ENCODE results near the gene PLEKHG5. TPM values are rescaled to one million over a fixed set of nuclear protein-coding genes. Genes with fewer than 3 reads are reported as not detected.
A peak's percentile ranks its signal among the peaks of the same experiment; 100 is the strongest.

Gene PLEKHG5
- total RNA-seq, 1 donor from 2014 or later = 9.5 TPM

DNA sequence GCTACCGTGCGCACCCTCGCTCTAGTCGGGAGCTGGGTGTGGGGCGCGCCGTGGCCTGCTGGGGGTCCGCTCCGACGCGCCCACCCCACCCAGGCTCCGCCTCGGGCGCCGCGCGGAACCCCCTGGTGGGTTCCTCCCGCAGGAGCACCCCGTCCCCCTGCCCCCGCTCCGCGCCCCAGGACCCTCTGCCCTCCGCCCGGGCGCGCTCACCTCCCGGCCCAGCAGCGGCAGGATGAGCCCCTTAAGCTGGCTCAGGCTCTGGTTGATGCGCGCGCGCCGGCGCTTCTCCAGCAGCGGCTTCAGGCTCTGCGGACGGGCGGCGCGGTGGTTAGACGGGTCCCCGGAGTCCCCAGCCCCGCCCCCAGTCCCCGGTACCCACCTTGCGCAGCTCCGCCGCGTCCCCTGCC is 72.1 kb downstream of the PLEKHG5 start:
- Histone ChIP-seq H3K27me3 (ENCODE audit: low read depth) (peaks cover 99% of the 10 kb centered on the region), H3K4me1 (peaks cover 47% of the 10 kb centered on the region), H3K27ac (no peak overlapping the region), H3K36me3 (no peaks in the 10 kb centered on the region), H3K4me3 (peak overlapping the region; percentile 50), H3K9me3 (no peaks in the 10 kb centered on the region)
- DNase-seq = no peak
- TF ChIP-seq, protein P1, sequence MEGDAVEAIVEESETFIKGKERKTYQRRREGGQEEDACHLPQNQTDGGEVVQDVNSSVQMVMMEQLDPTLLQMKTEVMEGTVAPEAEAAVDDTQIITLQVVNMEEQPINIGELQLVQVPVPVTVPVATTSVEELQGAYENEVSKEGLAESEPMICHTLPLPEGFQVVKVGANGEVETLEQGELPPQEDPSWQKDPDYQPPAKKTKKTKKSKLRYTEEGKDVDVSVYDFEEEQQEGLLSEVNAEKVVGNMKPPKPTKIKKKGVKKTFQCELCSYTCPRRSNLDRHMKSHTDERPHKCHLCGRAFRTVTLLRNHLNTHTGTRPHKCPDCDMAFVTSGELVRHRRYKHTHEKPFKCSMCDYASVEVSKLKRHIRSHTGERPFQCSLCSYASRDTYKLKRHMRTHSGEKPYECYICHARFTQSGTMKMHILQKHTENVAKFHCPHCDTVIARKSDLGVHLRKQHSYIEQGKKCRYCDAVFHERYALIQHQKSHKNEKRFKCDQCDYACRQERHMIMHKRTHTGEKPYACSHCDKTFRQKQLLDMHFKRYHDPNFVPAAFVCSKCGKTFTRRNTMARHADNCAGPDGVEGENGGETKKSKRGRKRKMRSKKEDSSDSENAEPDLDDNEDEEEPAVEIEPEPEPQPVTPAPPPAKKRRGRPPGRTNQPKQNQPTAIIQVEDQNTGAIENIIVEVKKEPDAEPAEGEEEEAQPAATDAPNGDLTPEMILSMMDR (IDR thresholded peaks at IDR 0.05) = no peak
- intact Hi-C loops (cut with DNase I) = no loop called here
- no peak for ATAC-seq

DNA sequence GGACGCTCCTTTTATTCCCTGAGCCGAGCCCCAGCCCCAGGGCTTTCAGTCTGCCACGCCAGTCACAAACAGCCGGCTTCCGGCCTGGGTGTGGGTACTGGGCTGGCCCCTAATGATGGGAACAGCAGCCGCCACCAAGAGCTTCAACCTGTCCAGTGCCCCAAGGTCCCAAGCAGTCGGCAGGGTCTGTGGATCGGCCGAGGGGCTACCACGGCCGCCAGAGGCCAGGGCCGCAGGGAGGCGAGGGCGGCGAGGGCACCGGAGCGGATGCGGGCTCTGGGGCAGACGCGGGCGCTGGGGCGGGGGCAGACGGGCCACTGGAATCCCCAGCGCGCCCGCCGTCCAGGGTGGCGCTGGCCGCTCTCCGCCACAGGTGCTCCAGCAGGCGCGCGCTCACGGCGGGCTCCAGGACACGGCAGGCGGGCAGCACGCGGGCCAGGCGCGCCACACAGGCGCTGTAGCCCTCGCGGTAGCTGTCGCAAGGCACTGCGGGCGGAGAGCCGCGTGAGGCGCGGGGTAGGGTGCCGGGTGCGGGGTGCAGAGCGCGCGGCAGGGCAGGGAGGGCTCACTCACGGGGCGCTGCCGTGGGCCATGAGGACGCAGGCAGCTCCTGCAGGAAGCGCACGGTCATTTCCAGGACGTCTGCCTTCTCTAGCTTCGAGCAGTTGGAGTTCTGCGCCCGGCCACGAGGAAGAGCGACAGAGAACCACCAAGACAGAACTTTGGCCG is 72.6 kb downstream of the PLEKHG5 start:
- Histone ChIP-seq H3K4me3 (peak overlapping the region; percentile 50), H3K36me3 (no peaks in the 10 kb centered on the region), H3K27me3 (ENCODE audit: low read depth) (peaks cover 95% of the 10 kb centered on the region), H3K4me1 (peaks cover 43% of the 10 kb centered on the region), H3K27ac (no peak overlapping the region), H3K9me3 (no peaks in the 10 kb centered on the region)
- DNase-seq (no peak), ATAC-seq (no peak)
- intact Hi-C loops (cut with DNase I) = no loop called here
- TF ChIP-seq, protein P1 (IDR thresholded peaks at IDR 0.05) = no peak

DNA sequence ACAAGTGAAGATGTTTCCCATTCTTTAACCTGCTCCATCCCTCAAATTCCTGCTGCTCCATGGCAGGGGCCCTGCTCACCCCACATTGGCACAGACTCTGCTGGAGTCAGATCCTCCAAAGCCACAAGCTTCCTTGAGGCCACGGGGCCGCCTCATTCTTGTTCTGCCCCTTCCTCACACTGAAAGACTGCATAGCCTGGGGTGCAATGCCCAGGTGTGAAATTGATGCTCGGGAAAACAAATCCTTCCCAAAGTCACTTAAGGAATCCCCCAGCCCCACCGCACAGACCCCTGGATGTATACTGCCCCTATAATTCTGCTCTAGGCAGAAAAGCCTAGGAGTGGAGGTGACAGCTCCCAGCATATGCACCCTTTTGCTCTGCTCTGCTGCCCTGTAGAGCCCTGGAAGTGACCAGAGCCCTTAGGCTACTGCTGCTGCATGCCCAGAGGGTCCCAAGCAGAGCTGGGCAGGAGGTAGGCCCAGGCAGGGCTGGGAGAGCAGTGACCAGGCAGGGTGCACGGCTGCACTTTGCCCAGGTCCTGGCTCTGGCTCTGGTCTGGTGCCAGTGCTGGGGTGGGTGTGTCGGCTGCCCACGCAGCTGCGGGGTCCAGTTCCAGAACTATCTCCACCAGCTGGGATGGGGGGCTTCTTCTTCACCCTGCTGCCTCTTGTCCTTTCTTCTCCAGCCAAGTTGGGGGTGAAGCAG is 73.4 kb downstream of the PLEKHG5 start:
- ATAC-seq (no peak), DNase-seq (no peak)
- H3K27ac ChIP-seq = no peak overlapping the region
- peaks cover 36% of the 10 kb centered on the region for H3K4me1 ChIP-seq
- no peaks in the 10 kb centered on the region for H3K9me3 ChIP-seq
- H3K27me3 ChIP-seq (ENCODE audit: low read depth) = peaks cover 88% of the 10 kb centered on the region
- intact Hi-C loops (cut with DNase I) = no loop called here
- TF ChIP-seq, protein P1 (IDR thresholded peaks at IDR 0.05) = no peak
- no peaks in the 10 kb centered on the region for H3K36me3 ChIP-seq
- H3K4me3 ChIP-seq = no peak overlapping the region

Small RNAs within 50 kb of the gene (microRNA-seq; reads per million reads assigned to microRNA genes)
- not detected for gene MIR4252 (ENCODE audit: borderline number of aligned reads)

Other genes with a start within 250 kb of the PLEKHG5 start
- not detected for gene HES3, start 247.5 kb downstream of the PLEKHG5 start, total RNA-seq
- gene GPR153, start 230.6 kb downstream of the PLEKHG5 start, total RNA-seq = 16.6 TPM
- 28.5 TPM for gene ACOT7, start 97.9 kb downstream of the PLEKHG5 start, total RNA-seq
- 6.4 TPM for gene HES2, start 71.7 kb downstream of the PLEKHG5 start, total RNA-seq
- 8.3 TPM for gene ESPN, start 66.9 kb downstream of the PLEKHG5 start, total RNA-seq
- gene TNFRSF25, start 25.5 kb downstream of the PLEKHG5 start, total RNA-seq = 8.2 TPM
- 19.4 TPM for gene NOL9, start 62.8 kb upstream of the PLEKHG5 start, total RNA-seq
- 0.27 TPM for gene TAS1R1, start 63.6 kb upstream of the PLEKHG5 start, total RNA-seq
- 36.5 TPM for gene ZBTB48, start 88.3 kb upstream of the PLEKHG5 start, total RNA-seq
- gene KLHL21, start 111.2 kb upstream of the PLEKHG5 start, total RNA-seq = 22.6 TPM
- 10.2 TPM for gene PHF13, start 122.1 kb upstream of the PLEKHG5 start, total RNA-seq
- gene THAP3, start 133.2 kb upstream of the PLEKHG5 start, total RNA-seq = 15.7 TPM
- 36.4 TPM for gene DNAJC11, start 210.1 kb upstream of the PLEKHG5 start, total RNA-seq